Stimulated activated naive CD8-positive, alpha-beta T cell treated with anti-CD3 and anti-CD28 coated beads, Interleukin-15, amount 100 ng/mL, for 72 hours (primary cell): Measurements from ENCODE around the gene AEBP2.
A peak's percentile ranks its signal among the peaks of the same experiment; 100 is the strongest.
"Not testable (repeated sequence)": the region's sequence is repeated elsewhere in the genome, so short reads cannot be mapped to it uniquely, and the experiment has no call there.

Experiments used
- ATAC-seq: fragments of 150-1000 bp; cut with Tn5 transposase; 2 replicates; pipeline ENCODE4 v1.10.0; 2021; ENCODE audit warnings: mild to moderate bottlenecking, moderate library complexity
- DNase-seq, 2 donors: peaks; one replicate each; pipeline ENCODE4 v3.0.0; 2021 to 2022
- H3K27ac Mint-ChIP-seq, 2 donors: one replicate each; pipeline ENCODE4 v1.8.0; 2022; ENCODE audit warnings: mild to moderate bottlenecking in 2 of 2, mixed read lengths in 2 of 2, moderate library complexity in 2 of 2
- H3K27me3 Mint-ChIP-seq: one replicate; pipeline ENCODE4 v1.8.0; 2022; ENCODE audit warnings: mixed read lengths
- H3K4me1 Mint-ChIP-seq: one replicate; pipeline ENCODE4 v1.8.0; 2022; ENCODE audit warnings: mild to moderate bottlenecking, mixed read lengths
- H3K4me3 Mint-ChIP-seq, 2 donors: one replicate each; pipeline ENCODE4 v1.8.0; 2022; ENCODE audit warnings: mild to moderate bottlenecking in 2 of 2, mixed read lengths in 2 of 2, moderate library complexity in 1 of 2
- H3K9me3 Mint-ChIP-seq, 2 donors: one replicate each; pipeline ENCODE4 v1.8.0; 2022; ENCODE audit warnings: mixed read lengths in 2 of 2

Gene AEBP2, protein sequence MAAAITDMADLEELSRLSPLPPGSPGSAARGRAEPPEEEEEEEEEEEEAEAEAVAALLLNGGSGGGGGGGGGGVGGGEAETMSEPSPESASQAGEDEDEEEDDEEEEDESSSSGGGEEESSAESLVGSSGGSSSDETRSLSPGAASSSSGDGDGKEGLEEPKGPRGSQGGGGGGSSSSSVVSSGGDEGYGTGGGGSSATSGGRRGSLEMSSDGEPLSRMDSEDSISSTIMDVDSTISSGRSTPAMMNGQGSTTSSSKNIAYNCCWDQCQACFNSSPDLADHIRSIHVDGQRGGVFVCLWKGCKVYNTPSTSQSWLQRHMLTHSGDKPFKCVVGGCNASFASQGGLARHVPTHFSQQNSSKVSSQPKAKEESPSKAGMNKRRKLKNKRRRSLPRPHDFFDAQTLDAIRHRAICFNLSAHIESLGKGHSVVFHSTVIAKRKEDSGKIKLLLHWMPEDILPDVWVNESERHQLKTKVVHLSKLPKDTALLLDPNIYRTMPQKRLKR

GRCh38 chr12:19439059-19440018 is at the start of gene AEBP2:
TSS of gene AEBP2 (plus strand) at chr12:19439492. CDS start at chr12:19439700, 208 bp downstream.
- peaks cover 60% of the 10 kb centered on the region for H3K4me1 Mint-ChIP-seq
- H3K4me3 Mint-ChIP-seq = peak within 1 kb of the TSS; percentile 99
- ATAC-seq = peak; percentile 91
- DNase-seq = peak; percentile 84 to 92
- no peaks in the 10 kb centered on the region for H3K27me3 Mint-ChIP-seq
- no peaks in the 10 kb centered on the region for H3K9me3 Mint-ChIP-seq
- peak within 1 kb of the TSS; percentile 99 to 100 for H3K27ac Mint-ChIP-seq

DNA sequence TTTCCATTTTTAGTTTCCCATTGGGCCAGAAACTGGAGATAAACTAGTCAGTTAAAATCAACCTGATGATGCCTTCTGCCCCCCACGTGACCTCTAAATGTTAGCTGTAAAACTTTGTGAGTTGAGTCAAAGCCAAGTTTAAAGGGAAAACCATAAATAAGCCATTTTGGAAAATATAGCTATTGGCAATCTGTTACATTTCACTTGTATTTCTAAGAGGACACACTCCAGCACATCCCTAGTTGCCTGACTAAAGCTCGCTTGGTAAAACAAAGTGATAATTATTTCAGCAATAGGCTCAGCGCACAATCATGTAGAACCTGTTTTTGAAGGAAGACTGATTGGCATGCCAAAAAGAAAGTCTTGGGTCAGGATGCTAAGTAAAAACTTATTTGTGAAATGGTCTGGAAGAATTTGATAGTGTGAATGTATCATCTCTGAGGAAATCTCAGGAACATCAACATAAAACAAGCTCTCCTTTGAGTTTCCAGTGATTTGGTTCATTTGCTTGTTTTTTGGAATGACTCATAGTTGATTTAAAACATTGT is 49.2 kb upstream of the AEBP2 start:
- H3K9me3 Mint-ChIP-seq = no peaks in the 10 kb centered on the region

GRCh38 chr12:19392644-19393043 is 46.6 kb upstream of the AEBP2 start:
- ATAC-seq = not testable (repeated sequence)

More for the DNA sequence above, 49.2 kb upstream of the AEBP2 start:
- H3K27me3 Mint-ChIP-seq = no peaks in the 10 kb centered on the region
- ATAC-seq (no peak), DNase-seq (no peak)
- no peak overlapping the region for H3K4me3 Mint-ChIP-seq
- no peak overlapping the region for H3K27ac Mint-ChIP-seq
- no peaks in the 10 kb centered on the region for H3K4me1 Mint-ChIP-seq

DNA sequence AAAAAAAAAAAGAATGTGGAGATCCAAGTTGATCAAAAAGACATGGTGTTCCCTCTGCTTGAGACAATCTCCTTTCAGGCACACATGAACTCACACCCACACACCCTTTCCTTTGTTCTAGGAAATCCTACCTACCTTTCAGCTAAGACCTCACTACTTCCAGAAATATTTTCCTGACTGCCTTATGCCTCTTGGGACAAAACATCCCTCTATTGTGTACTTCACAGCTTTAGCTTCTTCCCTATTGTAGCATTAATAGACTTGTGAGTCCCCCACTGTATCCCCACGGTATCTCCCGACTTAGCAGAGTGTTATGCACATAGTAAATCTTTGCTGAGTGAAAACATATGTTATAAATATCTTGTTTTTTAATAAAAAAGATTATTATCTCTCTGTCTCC is 44.9 kb upstream of the AEBP2 start:
- ATAC-seq = no peak
- H3K27ac Mint-ChIP-seq = no peak overlapping the region
- no peaks in the 10 kb centered on the region for H3K9me3 Mint-ChIP-seq
- H3K27me3 Mint-ChIP-seq = no peaks in the 10 kb centered on the region
- H3K4me1 Mint-ChIP-seq = no peaks in the 10 kb centered on the region
- no peak overlapping the region for H3K4me3 Mint-ChIP-seq
- DNase-seq = no peak

More at GRCh38 chr12:19392644-19393043, 46.6 kb upstream of the AEBP2 start:
- H3K27me3 Mint-ChIP-seq, DNase-seq, H3K4me1 Mint-ChIP-seq, H3K9me3 Mint-ChIP-seq, H3K27ac Mint-ChIP-seq, H3K4me3 Mint-ChIP-seq: not testable (repeated sequence)

- H3K27me3 Mint-ChIP-seq = no peaks in the 10 kb centered on the region
- H3K4me3 Mint-ChIP-seq = no peak overlapping the region
- no peaks in the 10 kb centered on the region for H3K9me3 Mint-ChIP-seq
- peak overlapping the region in 1 of 2 donors; percentile 46 for H3K27ac Mint-ChIP-seq
- no peaks in the 10 kb centered on the region for H3K4me1 Mint-ChIP-seq
- ATAC-seq (no peak), DNase-seq (no peak)
Measured at GRCh38 chr12:19397534-19397933, 41.8 kb upstream of the AEBP2 start.

DNA sequence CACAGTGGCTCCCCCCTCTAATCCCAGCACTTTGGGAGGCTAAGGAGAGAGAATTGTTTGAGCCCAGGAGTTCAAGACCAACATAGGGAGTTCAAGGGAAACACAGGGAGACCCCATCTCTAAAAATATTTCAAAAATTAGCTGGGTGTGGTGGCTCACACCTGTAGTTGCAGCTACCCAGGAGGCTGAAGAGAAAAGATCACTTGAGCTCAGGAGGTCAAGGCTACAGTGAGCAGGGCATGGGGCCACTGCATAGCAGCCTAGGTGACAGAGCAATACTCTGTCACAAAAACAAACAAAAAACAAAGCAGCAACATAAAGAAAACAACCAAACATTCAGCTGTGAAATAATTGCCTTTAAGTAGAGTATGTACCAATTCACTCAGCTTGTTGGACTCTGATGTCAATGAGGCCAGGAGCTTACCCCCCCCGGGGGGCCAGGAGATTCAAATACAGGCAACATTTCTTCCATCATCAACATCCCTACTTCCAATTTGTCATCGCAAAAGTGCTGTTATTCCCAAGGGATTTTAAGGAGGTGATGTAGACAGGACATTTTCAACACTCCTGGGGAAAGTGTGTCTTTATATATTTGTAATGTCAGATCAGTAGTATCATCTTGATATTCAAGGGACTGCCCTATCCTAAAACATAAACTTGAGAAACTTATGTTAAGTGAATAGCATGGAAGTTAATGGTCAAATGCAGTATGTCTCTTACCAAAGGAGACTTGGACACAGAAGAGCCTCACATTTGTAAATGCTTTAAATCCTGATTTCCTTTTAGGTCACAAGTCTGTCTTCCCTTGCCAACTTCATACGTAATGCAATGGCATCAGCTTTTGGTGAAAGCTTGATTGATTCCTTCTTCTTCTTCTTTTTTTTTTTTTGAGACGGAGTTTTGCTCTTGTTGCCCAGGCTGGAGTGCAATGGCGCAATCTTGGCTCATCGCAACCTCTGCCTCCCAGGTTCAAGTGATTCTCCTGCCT is 40.6 kb upstream of the AEBP2 start:
- no peaks in the 10 kb centered on the region for H3K27me3 Mint-ChIP-seq
- DNase-seq (no peak), ATAC-seq (no peak)
- no peak overlapping the region for H3K4me3 Mint-ChIP-seq
- H3K9me3 Mint-ChIP-seq = no peaks in the 10 kb centered on the region
- H3K4me1 Mint-ChIP-seq = peaks cover 10% of the 10 kb centered on the region
- H3K27ac Mint-ChIP-seq = peak overlapping the region in 1 of 2 donors; percentile 90

DNA sequence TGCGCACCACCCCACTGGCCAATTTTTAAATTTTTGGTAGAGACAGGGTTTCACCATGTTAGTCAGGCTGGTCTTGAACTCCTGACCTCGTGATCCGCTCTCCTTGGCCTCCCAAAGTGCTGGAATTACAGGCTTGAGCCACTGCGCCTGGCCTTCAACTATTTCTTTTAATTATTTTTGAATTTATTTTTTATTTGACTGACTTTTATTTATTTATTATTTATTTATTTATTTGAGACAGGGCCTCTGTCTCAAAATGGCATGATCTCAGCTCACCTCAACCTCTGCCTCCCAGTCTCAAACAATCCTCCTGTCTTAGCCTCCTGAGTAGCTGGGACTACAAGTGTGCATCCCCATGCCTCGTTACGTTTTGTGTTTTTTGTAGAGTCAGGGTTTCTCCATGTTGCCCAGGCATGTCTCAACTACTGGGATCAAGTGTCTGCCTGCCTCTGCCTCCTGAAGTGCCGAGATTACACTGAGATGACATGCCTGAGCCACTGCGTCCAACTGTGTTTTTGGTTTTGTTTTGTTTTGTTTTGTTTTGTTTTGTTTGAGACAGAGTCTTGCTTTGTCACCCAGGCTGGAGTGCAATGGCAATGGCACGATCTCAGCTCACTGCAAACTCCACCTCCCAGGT is 38.5 kb upstream of the AEBP2 start:
- not testable (repeated sequence) for H3K4me3 Mint-ChIP-seq, ATAC-seq, H3K9me3 Mint-ChIP-seq, H3K27me3 Mint-ChIP-seq, DNase-seq
- Mint-ChIP-seq H3K4me1 (peaks cover 22% of the 10 kb centered on the region), H3K27ac (peak overlapping the region in 1 of 2 donors; percentile 69)

DNA sequence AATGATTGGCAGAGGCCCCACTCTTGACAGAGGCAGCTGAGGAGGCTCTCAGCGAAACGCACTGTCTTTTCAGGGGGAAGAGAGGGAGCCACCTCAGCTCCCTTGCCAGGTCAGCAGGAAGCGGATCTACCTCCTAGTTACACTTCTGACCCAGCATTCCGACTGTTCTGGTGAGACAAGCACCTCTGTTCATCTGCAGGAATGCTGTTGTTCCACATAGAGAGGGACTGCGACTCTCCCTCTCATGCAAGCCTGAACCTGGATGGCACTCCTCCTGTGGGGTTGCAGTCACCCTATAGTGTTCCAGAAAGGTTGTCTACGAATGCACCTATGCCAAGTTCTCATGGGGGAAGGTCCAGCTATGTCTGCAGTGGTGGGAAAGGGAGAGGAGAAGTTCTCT is 37.1 kb upstream of the AEBP2 start:
- no peaks in the 10 kb centered on the region for H3K27me3 Mint-ChIP-seq
- no peak overlapping the region for H3K4me3 Mint-ChIP-seq
- peaks cover 22% of the 10 kb centered on the region for H3K4me1 Mint-ChIP-seq
- ATAC-seq (no peak), DNase-seq (no peak)
- no peak overlapping the region for H3K27ac Mint-ChIP-seq
- H3K9me3 Mint-ChIP-seq = peaks cover 5 to 8% of the 10 kb centered on the region in 2 donors

DNA sequence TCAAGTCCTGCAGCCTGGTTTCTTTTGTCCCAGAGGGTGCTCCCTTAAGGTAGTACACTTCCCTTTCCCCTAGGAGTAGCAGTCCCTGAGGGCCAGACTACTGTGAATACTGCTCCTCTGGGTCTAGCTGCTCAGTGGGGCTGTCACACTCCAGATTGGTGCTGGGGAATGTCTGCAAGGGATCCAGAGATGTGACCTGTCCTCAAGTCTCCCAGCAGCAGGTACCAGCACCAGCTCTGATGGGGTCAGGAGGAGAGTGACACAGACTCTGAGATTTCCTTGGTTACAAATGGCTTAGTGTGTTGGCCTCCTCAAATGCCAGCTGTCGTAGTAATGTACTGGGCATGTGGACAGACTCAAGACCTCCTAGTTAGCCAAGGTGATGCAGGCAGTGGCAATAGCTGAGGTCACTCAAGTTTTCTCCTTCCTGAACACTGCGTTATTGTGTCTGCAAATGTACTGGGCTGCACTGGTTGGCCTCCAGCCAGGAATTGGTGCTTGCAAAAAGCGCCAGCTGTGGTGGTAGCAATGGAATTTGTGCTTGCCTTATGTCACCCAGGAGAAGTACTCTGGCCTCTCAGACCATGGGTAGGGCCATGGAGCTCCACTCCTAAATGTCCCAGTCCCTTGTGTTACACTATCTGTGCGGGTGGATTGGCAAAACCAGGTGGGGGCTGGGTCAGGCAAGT is 36.4 kb upstream of the AEBP2 start:
- no peaks in the 10 kb centered on the region for H3K27me3 Mint-ChIP-seq
- no peak for ATAC-seq
- H3K4me1 Mint-ChIP-seq = peaks cover 22% of the 10 kb centered on the region
- DNase-seq = no peak
- peak overlapping the region in 1 of 2 donors; percentile 9 for H3K4me3 Mint-ChIP-seq
- peaks cover 5 to 8% of the 10 kb centered on the region in 2 donors for H3K9me3 Mint-ChIP-seq
- peak overlapping the region in 1 of 2 donors; percentile 42 for H3K27ac Mint-ChIP-seq

DNA sequence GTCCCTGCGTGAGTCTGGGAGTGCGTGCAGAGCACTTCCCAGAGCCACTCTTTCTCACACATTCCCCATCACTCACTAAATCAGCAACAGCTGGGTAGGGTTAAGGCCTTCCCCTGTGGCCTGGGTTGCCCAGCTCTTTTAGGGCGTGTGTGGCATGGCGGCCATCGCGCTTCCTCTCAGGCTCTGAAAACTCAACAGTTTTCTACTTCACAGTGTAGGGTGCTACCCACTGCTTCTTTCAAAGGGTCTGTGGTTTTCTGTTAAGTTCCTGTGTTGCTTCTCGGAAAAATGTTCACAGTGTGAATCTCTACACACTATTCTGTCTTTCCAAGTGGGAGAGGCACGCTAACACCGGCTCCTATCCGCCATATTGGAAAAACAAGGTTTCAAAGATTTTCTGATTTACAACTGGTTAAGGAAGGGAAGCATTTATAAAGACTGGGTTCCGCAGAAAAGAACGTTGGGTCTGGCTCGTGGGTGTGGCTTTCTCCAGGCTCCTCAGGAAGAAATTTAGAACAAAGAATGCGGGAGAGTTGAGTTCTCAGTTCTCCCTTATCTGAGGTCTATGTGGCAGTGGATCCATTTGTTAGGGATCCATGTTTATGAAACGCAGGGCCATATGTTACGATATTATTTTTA is 34.9 kb upstream of the AEBP2 start:
- peak; percentile 12 to 31 for DNase-seq
- peak; percentile 86 for ATAC-seq
- Mint-ChIP-seq H3K27me3 (no peaks in the 10 kb centered on the region), H3K4me1 (peaks cover 22% of the 10 kb centered on the region), H3K27ac (peak overlapping the region; percentile 94 to 98), H3K9me3 (peaks cover 5 to 8% of the 10 kb centered on the region in 2 donors), H3K4me3 (peak overlapping the region; percentile 74 to 80)

DNA sequence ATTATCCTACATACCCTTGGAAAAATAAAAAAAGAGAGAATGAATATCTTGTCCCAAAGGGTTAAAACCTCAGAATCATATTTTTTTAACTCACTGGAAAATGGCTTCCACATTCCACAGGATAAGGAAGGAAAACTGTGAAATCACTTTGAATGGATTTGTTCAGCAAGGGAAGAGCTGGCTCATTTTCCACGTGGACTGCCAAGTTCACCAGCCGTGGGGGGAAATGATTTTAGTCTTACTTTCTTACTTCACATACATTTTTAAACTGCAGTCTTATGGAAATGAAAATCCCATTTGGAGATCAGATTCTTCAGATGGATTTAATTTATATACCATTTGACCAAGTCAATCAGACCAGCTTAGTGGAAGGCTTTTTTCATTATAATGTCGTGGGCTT is 29.9 kb upstream of the AEBP2 start:
- no peaks in the 10 kb centered on the region for H3K27me3 Mint-ChIP-seq
- no peak overlapping the region for H3K4me3 Mint-ChIP-seq
- ATAC-seq (no peak), DNase-seq (no peak)
- H3K4me1 Mint-ChIP-seq = peaks cover 5% of the 10 kb centered on the region
- H3K9me3 Mint-ChIP-seq = peaks cover 0 to under 1% of the 10 kb centered on the region in 2 donors
- no peak overlapping the region for H3K27ac Mint-ChIP-seq

DNA sequence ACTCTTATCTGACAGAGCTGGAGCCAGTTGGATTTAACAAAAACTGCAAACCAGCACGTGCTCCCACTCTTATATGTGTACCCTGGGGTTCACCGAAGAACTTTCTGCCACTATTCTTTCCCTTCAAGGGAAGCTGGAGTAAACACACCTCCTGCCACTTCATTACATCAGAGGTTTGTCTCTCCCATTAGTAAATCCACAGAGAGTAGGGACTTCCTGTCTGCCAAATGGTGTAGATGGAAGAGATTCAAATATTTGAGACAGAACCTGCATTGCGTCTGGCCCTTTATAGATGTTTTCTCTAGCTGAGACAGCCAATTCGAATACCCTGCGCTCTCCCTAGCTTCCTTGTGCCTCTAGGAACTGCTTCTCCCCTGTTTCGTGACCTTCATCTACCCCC is 29.1 kb upstream of the AEBP2 start:
- no peak for ATAC-seq
- no peaks in the 10 kb centered on the region for H3K4me1 Mint-ChIP-seq
- no peaks in the 10 kb centered on the region for H3K27me3 Mint-ChIP-seq
- no peaks in the 10 kb centered on the region for H3K9me3 Mint-ChIP-seq
- DNase-seq = no peak
- H3K4me3 Mint-ChIP-seq = no peak overlapping the region
- H3K27ac Mint-ChIP-seq = no peak overlapping the region

GRCh38 chr12:19410629-19411185 is 28.6 kb upstream of the AEBP2 start:
- Mint-ChIP-seq H3K27ac (no peak overlapping the region), H3K27me3 (no peaks in the 10 kb centered on the region), H3K4me3 (no peak overlapping the region), H3K9me3 (no peaks in the 10 kb centered on the region), H3K4me1 (no peaks in the 10 kb centered on the region)
- ATAC-seq (no peak), DNase-seq (no peak)
